Measurements from ENCODE around the gene GCM1. TPM values are rescaled to one million over a fixed set of nuclear protein-coding genes. Genes with fewer than 3 reads are reported as not detected.

Gene GCM1
- polyA plus RNA-seq, 3 donors = 0.08 TPM; not detected in 2

GRCh38 chr6:53115113-53115512 is 33.5 kb downstream of the GCM1 start:
- Histone ChIP-seq H3K4me2 (replicated peaks; ENCODE audit: extremely low read depth, low read length, poor library complexity, severe bottlenecking) (no peak overlapping the region), H3K27ac (ENCODE audit: low read depth in 1 of 2, low read length in 2 of 2) (no peak overlapping the region), H3K36me3 (replicated peaks in 1 of 2; ENCODE audit: control insufficient read depth in 1 of 2, insufficient read depth in 2 of 2, low read length in 2 of 2) (no peaks in the 10 kb centered on the region), H3K79me2 (ENCODE audit: insufficient read depth, low read length) (no peaks in the 10 kb centered on the region), H3K9ac (ENCODE audit: insufficient read depth, low read length, poor library complexity, severe bottlenecking) (no peak overlapping the region), H4K20me1 (ENCODE audit: insufficient read depth, low read length) (no peaks in the 10 kb centered on the region), H3K4me1 (ENCODE audit: control insufficient read depth in 1 of 2, insufficient read depth in 2 of 2, low read length in 2 of 2) (no peaks in the 10 kb centered on the region), H3K9me3 (replicated peaks in 1 of 2; ENCODE audit: control insufficient read depth in 1 of 2, insufficient read depth in 1 of 2, low read length in 2 of 2) (no peaks in the 10 kb centered on the region), H3K4me3 (replicated peaks in 1 of 3; ENCODE audit: low read depth in 2 of 3, low read length in 3 of 3) (no peak overlapping the region), H2AFZ (ENCODE audit: insufficient read depth, low read depth, low read length, poor library complexity, severe bottlenecking) (no peak overlapping the region), H3K27me3 (ENCODE audit: control insufficient read depth in 2 of 2, insufficient read depth in 2 of 2, low read length in 2 of 2) (no peaks in the 10 kb centered on the region)
- intact Hi-C loops (cut with micrococcal nuclease) = no loop called here
- no CpG with 5 or more reads among the region's 1 CpG for WGBS (ENCODE audit: insufficient coverage)
- Mint-ChIP-seq H3K36me3 (peaks cover 1 to 3% of the 10 kb centered on the region in 2 donors), H3K4me1 (no peaks in the 10 kb centered on the region), H3K27ac (no peak overlapping the region), H3K27me3 (ENCODE audit: low read depth in 3 of 3) (peaks cover 0 to 4% (median 1%) of the 10 kb centered on the region in 3 donors), H3K4me3 (no peak overlapping the region), H3K9me3 (peaks cover 0 to 5% (median 0%) of the 10 kb centered on the region in 7 donors)
- TF ChIP-seq CTCF (IDR thresholded peaks at IDR 0.05) = no peak
- DNase-seq = no peak

GRCh38 chr6:53113742-53114141 is 34.9 kb downstream of the GCM1 start:
- WGBS (ENCODE audit: insufficient coverage) = no CpG with 5 or more reads among the region's 4 CpGs
- Histone ChIP-seq H3K79me2 (ENCODE audit: insufficient read depth, low read length) (no peaks in the 10 kb centered on the region), H3K9me3 (replicated peaks in 1 of 2; ENCODE audit: control insufficient read depth in 1 of 2, insufficient read depth in 1 of 2, low read length in 2 of 2) (no peaks in the 10 kb centered on the region), H3K4me1 (ENCODE audit: control insufficient read depth in 1 of 2, insufficient read depth in 2 of 2, low read length in 2 of 2) (no peaks in the 10 kb centered on the region), H3K9ac (ENCODE audit: insufficient read depth, low read length, poor library complexity, severe bottlenecking) (no peak overlapping the region), H3K4me2 (replicated peaks; ENCODE audit: extremely low read depth, low read length, poor library complexity, severe bottlenecking) (no peak overlapping the region), H3K36me3 (replicated peaks in 1 of 2; ENCODE audit: control insufficient read depth in 1 of 2, insufficient read depth in 2 of 2, low read length in 2 of 2) (no peaks in the 10 kb centered on the region), H3K4me3 (replicated peaks in 1 of 3; ENCODE audit: low read depth in 2 of 3, low read length in 3 of 3) (no peak overlapping the region), H3K27ac (ENCODE audit: low read depth in 1 of 2, low read length in 2 of 2) (no peak overlapping the region), H2AFZ (ENCODE audit: insufficient read depth, low read depth, low read length, poor library complexity, severe bottlenecking) (no peak overlapping the region), H3K27me3 (ENCODE audit: control insufficient read depth in 2 of 2, insufficient read depth in 2 of 2, low read length in 2 of 2) (no peaks in the 10 kb centered on the region), H4K20me1 (ENCODE audit: insufficient read depth, low read length) (no peaks in the 10 kb centered on the region)
- DNase-seq = no peak
- Mint-ChIP-seq H3K4me1 (no peaks in the 10 kb centered on the region), H3K4me3 (no peak overlapping the region), H3K9me3 (peaks cover 0 to 5% (median 0%) of the 10 kb centered on the region in 7 donors), H3K27me3 (ENCODE audit: low read depth in 3 of 3) (peaks cover 0 to 4% (median 1%) of the 10 kb centered on the region in 3 donors), H3K36me3 (peaks cover 4 to 5% of the 10 kb centered on the region in 2 donors), H3K27ac (no peak overlapping the region)
- intact Hi-C loops (cut with micrococcal nuclease) = no loop called here
- TF ChIP-seq CTCF (IDR thresholded peaks at IDR 0.05) = no peak
